H1 (cell line): ENCODE measurements around the gene HADHA. TPM values are rescaled to one million over a fixed set of nuclear protein-coding genes. Genes with fewer than 3 reads are reported as not detected.

Source experiments
- BACH1 ChIP-seq: IDR thresholded peaks from 2 replicates; pipeline ENCODE4 v1.6.1; 2012; ENCODE audit warnings: low read length, improper control_type of control experiment
- BCL11A ChIP-seq, 2 experiments: IDR thresholded peaks; one replicate each; pipeline ENCODE4 v1.6.1; 2011; ENCODE audit warnings: low read depth in 2 of 2, low read length in 2 of 2, mild to moderate bottlenecking in 2 of 2
- BRCA1 ChIP-seq: IDR thresholded peaks from 2 replicates; pipeline ENCODE4 v1.6.1; 2012; ENCODE audit warnings: low read depth, low read length, improper control_type of control experiment
- CHD1 ChIP-seq: IDR thresholded peaks from 2 replicates; pipeline ENCODE4 v1.6.1; 2012; ENCODE audit warnings: low read depth, low read length, improper control_type of control experiment
- CREB1 ChIP-seq: IDR thresholded peaks from 2 replicates; pipeline ENCODE4 v1.6.1; 2012; ENCODE audit warnings: inconsistent platforms
- CTBP2 ChIP-seq: IDR thresholded peaks from 2 replicates; pipeline ENCODE4 v1.7.0; 2011; ENCODE audit warnings: borderline replicate concordance, mild to moderate bottlenecking, moderate library complexity, mixed read lengths, low read length; ENCODE audit not compliant: insufficient read depth, insufficient read length
- EZH2 ChIP-seq: fragments of 200-600 bp; sonication (generic); IDR thresholded peaks from 2 replicates; pipeline ENCODE4 v1.7.1; 2012; ENCODE audit warnings: low read depth, mild to moderate bottlenecking, moderate library complexity, low read length, inconsistent platforms; ENCODE audit not compliant: severe bottlenecking
- FOSL1 ChIP-seq: IDR thresholded peaks from 2 replicates; pipeline ENCODE4 v1.6.1; 2011; ENCODE audit warnings: mild to moderate bottlenecking, low read depth, low read length, moderate library complexity; ENCODE audit not compliant: insufficient read depth
- GTF2F1 ChIP-seq: IDR thresholded peaks from 2 replicates; pipeline ENCODE4 v1.6.1; 2012; ENCODE audit warnings: low read depth, low read length, improper control_type of control experiment, borderline replicate concordance
- KDM4A ChIP-seq: IDR thresholded peaks from one replicate; pipeline ENCODE4 v1.7.1; 2012; ENCODE audit warnings: low read depth, mild to moderate bottlenecking, moderate library complexity, low read length, inconsistent platforms; ENCODE audit not compliant: severe bottlenecking
- PHF8 ChIP-seq: fragments of 200-600 bp; sonication (generic); conservative IDR thresholded peaks from 2 replicates; pipeline ENCODE4 v1.7.1; 2012; ENCODE audit warnings: low read depth, mild to moderate bottlenecking, inconsistent platforms, low read length, moderate library complexity
- POLR2A ChIP-seq, 2 experiments: IDR thresholded peaks; 1 replicate in 1 of 2; 2 replicates in 1 of 2; pipeline ENCODE4 v1.6.1; 2011; ENCODE audit warnings: low read depth in 2 of 2, low read length in 2 of 2, mild to moderate bottlenecking in 2 of 2; ENCODE audit errors: control extremely low read depth in 1 of 2
- POU5F1 ChIP-seq: IDR thresholded peaks from 2 replicates; pipeline ENCODE4 v1.6.1; 2011; ENCODE audit warnings: low read depth, mild to moderate bottlenecking, low read length, moderate library complexity
- RAD21 ChIP-seq, 2 experiments: IDR thresholded peaks in 1 of 2; conservative IDR thresholded peaks in 1 of 2; 2 replicates each; pipeline ENCODE4 v1.6.1; 2011; ENCODE audit warnings: low read depth in 2 of 2, low read length in 2 of 2, improper control_type of control experiment in 1 of 2, inconsistent platforms in 1 of 2, mild to moderate bottlenecking in 1 of 2, moderate library complexity in 1 of 2
- RBBP5 ChIP-seq: IDR thresholded peaks from 2 replicates; pipeline ENCODE4 v1.7.1; 2012; ENCODE audit warnings: low read depth, mild to moderate bottlenecking, inconsistent platforms, low read length, moderate library complexity, borderline replicate concordance
- RNF2 ChIP-seq: fragments of 200-900, 300-1000 bp; sonication (generic); IDR thresholded peaks from 2 replicates; pipeline ENCODE4 v1.7.1; 2016; ENCODE audit warnings: borderline replicate concordance, low read depth, mild to moderate bottlenecking, antibody characterized with exemption, low read length; ENCODE audit not compliant: poor library complexity, severe bottlenecking; ENCODE audit errors: missing control alignments
- SAP30 ChIP-seq: fragments of 300-600 bp; sonication (generic); IDR thresholded peaks from 2 replicates; pipeline ENCODE4 v1.7.1; 2012; ENCODE audit warnings: low read length, moderate library complexity, mild to moderate bottlenecking, inconsistent platforms; ENCODE audit not compliant: insufficient read depth, insufficient replicate concordance
- SIRT6 ChIP-seq: IDR thresholded peaks from one replicate; pipeline ENCODE4 v1.7.1; 2012; ENCODE audit warnings: low read length, inconsistent platforms
- SIX5 ChIP-seq: IDR thresholded peaks from 2 replicates; pipeline ENCODE4 v1.6.1; 2011; ENCODE audit warnings: mild to moderate bottlenecking, low read depth, low read length
- SP1 ChIP-seq: IDR thresholded peaks from 2 replicates; pipeline ENCODE4 v1.6.1; 2011; ENCODE audit warnings: low read depth, low read length
- SP4 ChIP-seq: IDR thresholded peaks from 2 replicates; pipeline ENCODE4 v1.6.1; 2012; ENCODE audit warnings: low read length, inconsistent platforms
- TAF1 ChIP-seq: IDR thresholded peaks from 2 replicates; pipeline ENCODE4 v1.6.1; 2011; ENCODE audit warnings: mild to moderate bottlenecking, low read depth, low read length
- TCF12 ChIP-seq: IDR thresholded peaks from 2 replicates; pipeline ENCODE4 v1.6.1; 2011; ENCODE audit warnings: low read depth, mild to moderate bottlenecking, low read length
- polyA plus RNA-seq, 7 experiments: library from polyadenylated mRNA; depleted of rRNA in 3 of 7; stranded (reverse) in 5 of 7; unstranded in 2 of 7; fragments of >200 nt in 5 of 7; fragments of 200-250 nt in 2 of 7; gene quantifications; 1 replicate in 5 of 7; 2 replicates in 1 of 7; 4 replicates in 1 of 7; pipeline versions ENCODE4 v1.2.1 to v1.2.3, GENCODE V29; 2011 to 2013; ENCODE audit warnings: missing spikeins in 2 of 7, mixed read lengths in 2 of 7
- total RNA-seq: library from RNA; stranded (reverse); fragmentation: NEBNext Ultra II Directional; extraction: Animal tissue kit (Norgen Biotek cat#: 25700); gene quantifications from 2 replicates; pipeline ENCODE4 v1.2.1, GENCODE V29; 2021
- TF ChIP-seq, protein P1 (sequence below): IDR thresholded peaks from 2 replicates; pipeline ENCODE4 v1.6.1; 2011; ENCODE audit warnings: low read depth, mild to moderate bottlenecking, low read length; ENCODE audit not compliant: insufficient read depth

The HADHA gene
- total and polyA plus RNA-seq, 2 of the 8 experiments (the other 6 are each of a cell fraction or from before 2014, with no cell fraction given): 64.6 to 131 TPM

DNA sequence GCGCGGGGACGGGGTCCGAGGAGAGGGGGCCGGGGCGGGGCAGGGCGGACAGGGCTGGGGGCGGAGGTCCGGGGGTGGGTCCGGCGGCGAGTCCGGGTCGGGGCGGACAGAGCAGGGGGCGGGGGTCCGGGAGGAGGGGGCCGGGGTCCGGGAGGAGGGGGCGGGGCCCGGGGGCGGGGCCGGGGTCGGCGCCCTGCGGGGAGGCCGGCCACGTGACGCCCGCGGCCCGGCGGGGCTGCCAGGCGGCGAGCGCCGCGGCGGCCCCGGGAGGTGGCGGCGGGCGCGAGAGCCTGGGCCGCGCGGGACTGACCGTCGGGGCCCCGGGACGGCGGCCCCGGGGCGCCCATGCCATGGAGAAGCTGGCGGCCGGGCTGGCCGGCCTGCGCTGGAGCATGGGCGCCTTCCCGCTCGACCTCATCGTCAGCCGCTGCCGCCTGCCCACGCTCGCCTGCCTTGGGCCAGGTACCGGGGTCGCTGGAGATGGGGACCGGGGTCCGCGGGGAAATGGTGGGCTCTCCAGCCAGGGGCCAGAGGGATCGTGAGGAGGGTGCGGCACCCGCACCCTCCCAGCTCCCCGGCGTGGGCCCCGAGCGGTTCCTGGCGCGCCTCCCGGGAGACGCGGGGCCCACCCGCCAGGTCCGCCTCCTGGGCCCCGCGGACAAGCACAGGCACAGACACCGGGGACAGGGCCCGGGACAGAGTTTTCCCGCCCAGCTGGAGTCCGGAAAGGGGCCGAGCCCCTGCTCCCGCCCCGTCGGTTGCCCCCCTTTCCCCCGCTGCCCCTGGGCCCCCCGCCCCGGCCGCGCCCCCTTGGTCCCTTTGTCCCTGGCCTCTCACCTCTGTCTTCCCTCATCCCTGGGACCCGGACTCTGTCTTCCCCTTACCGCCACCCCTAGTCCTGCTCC lies 71.3 kb downstream of the HADHA start, which contains the start of gene GAREM2 (continued):
- TF ChIP-seq POU5F1 (no peak), TCF12 (no peak), CHD1 (no peak), TAF1 (no peak), FOSL1 (no peak), SAP30 (no peak), KDM4A (peak; percentile 28), CTBP2 (no peak), RBBP5 (no peak), BACH1 (no peak), SIRT6 (no peak), RNF2 (no peak), RAD21 (IDR thresholded peaks at IDR 0.05 in 1 of 2, conservative IDR thresholded peaks at IDR 0.05 in 1 of 2; ENCODE audit: low read depth in 2 of 2, low read length in 2 of 2) (no peak), PHF8 (peak; percentile 70), GTF2F1 (no peak), SP1 (no peak), BCL11A (IDR thresholded peaks at IDR 0.05; ENCODE audit: low read depth in 2 of 2, low read length in 2 of 2) (no peak), CREB1 (no peak), POLR2A (IDR thresholded peaks at IDR 0.05; ENCODE audit: control extremely low read depth in 1 of 2, low read depth in 2 of 2, low read length in 2 of 2) (0 out of 3 replicates have a peak, but pooled peaks of 1 of the 2 experiments have one; percentile 24), SP4 (no peak), EZH2 (no peak), BRCA1 (no peak), SIX5 (no peak)
- TF ChIP-seq, protein P1, sequence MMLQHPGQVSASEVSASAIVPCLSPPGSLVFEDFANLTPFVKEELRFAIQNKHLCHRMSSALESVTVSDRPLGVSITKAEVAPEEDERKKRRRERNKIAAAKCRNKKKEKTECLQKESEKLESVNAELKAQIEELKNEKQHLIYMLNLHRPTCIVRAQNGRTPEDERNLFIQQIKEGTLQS: no peak
